GM19467 (cell line): Measurements from ENCODE around the gene AKT1S1.

Experiments
- ATAC-seq: cut with Tn5 transposase; IDR thresholded peaks from one replicate; pipeline ENCODE4 v1.9.1; 2021; ENCODE audit warnings: mild to moderate bottlenecking, moderate library complexity; ENCODE audit not compliant: unreplicated experiment

The AKT1S1 gene

GRCh38 chr19:49871349-49871985 lies 5.7 kb downstream of the AKT1S1 start:
- ATAC-seq = no peak

- ATAC-seq = no peak
Measured at GRCh38 chr19:49870309-49870901, 6.8 kb downstream of the AKT1S1 start.

- ATAC-seq = peak; percentile 62
Measured at GRCh38 chr19:49869484-49870308, 7.5 kb downstream of the AKT1S1 start.

GRCh38 chr19:49869009-49869483 lies 8.1 kb downstream of the AKT1S1 start:
- ATAC-seq = no peak

GRCh38 chr19:49866933-49867782 lies 10.0 kb downstream of the AKT1S1 start, which contains the start of gene PNKP:
Gene PNKP, minus strand, starts transcription at chr19:49867576. Its CDS starts 372 bp downstream, at chr19:49867204.
- peak; percentile 34 for ATAC-seq

- no peak for ATAC-seq
Measured at GRCh38 chr19:49864890-49865289, 12.3 kb downstream of the AKT1S1 start.

- no peak for ATAC-seq
Measured at GRCh38 chr19:49863935-49864320, 13.2 kb downstream of the AKT1S1 start.

GRCh38 chr19:49863254-49863934 lies 13.8 kb downstream of the AKT1S1 start:
- no peak for ATAC-seq

- no peak for ATAC-seq
Measured at GRCh38 chr19:49862391-49863253, 14.5 kb downstream of the AKT1S1 start.

GRCh38 chr19:49861541-49862378 lies 15.4 kb downstream of the AKT1S1 start:
- ATAC-seq = no peak

GRCh38 chr19:49861107-49861506 lies 16.0 kb downstream of the AKT1S1 start:
- ATAC-seq = no peak

GRCh38 chr19:49860336-49861102 lies 16.6 kb downstream of the AKT1S1 start:
- ATAC-seq = no peak

GRCh38 chr19:49859682-49860335 lies 17.3 kb downstream of the AKT1S1 start:
- ATAC-seq = no peak

- no peak for ATAC-seq
Measured at GRCh38 chr19:49858088-49858985, 18.8 kb downstream of the AKT1S1 start.

- ATAC-seq = no peak
Measured at GRCh38 chr19:49857838-49858087, 19.4 kb downstream of the AKT1S1 start.

GRCh38 chr19:49857061-49857837 lies 19.9 kb downstream of the AKT1S1 start:
- no peak for ATAC-seq
